HG02763 (cell line): ENCODE measurements around the gene KIAA0825.
"Not testable (repeated sequence)": the region's sequence is repeated elsewhere in the genome, so short reads cannot be mapped to it uniquely, and the experiment has no call there.

Experiments used
- ATAC-seq: cut with Tn5 transposase; IDR thresholded peaks from one replicate; pipeline ENCODE4 v1.9.1; 2021; ENCODE audit warnings: mild to moderate bottlenecking, moderate library complexity; ENCODE audit not compliant: unreplicated experiment

Gene KIAA0825

GRCh38 chr5:94197970-94198369, 420.4 kb downstream of the KIAA0825 start:
- no peak for ATAC-seq

- no peak for ATAC-seq
Measured at GRCh38 chr5:94196953-94197352, 421.5 kb downstream of the KIAA0825 start.

DNA sequence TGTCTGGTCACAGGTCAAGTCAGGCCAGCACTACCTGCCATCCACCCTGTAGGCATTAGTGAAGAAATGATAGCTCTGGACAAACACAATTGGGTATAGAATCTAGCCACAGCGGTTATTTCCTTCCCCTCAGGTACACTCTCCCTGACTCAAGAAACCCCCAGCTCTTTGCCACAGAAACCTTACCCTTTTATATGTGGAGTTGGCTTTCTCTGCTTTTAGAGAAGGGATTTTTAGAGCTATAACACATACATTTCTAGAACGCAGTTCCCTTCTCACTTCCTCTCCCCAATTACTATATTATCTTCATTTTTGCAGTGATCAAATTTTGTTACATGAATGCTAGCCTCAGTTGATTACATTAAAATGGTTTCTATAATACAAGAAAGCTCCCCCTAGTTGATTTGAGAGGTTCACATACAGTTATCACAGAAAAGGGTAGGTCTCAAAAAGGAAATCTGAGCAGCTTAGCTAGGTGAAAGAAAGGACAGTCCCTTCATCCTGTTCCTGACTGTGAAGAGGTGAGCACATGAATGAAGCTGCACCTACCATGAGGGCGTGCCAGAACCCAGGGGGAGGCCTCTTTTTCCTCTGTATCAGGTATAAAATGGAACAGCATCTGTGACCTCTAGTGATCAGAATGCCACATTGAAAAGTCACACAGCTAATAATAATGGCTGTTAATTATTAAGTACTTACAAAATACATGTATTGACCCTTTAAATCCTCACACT, 425.6 kb downstream of the KIAA0825 start:
- ATAC-seq, result no peak

DNA sequence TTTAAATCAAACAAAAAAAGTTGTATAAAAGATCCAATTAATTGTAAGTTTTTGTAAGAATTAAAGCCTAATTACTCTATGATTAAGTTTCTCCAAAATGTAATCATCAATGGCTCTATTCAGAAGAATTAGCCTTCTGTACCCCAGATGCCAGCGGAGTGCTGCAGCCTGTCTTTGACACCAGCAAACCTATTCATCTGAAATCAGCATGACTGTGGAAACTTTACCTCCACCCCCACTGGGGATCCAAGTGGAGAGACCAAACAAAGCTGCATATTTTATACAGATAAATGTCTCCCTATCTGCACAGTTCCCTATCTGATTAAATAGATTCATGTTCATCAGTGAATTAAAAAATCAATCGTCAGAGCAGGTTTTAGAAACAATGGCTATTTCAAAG, 426.8 kb downstream of the KIAA0825 start:
- ATAC-seq, result no peak

- ATAC-seq, result no peak
Measured at GRCh38 chr5:94188725-94189124, 429.7 kb downstream of the KIAA0825 start.

GRCh38 chr5:94184870-94185269, 433.5 kb downstream of the KIAA0825 start:
- ATAC-seq, result no peak

DNA sequence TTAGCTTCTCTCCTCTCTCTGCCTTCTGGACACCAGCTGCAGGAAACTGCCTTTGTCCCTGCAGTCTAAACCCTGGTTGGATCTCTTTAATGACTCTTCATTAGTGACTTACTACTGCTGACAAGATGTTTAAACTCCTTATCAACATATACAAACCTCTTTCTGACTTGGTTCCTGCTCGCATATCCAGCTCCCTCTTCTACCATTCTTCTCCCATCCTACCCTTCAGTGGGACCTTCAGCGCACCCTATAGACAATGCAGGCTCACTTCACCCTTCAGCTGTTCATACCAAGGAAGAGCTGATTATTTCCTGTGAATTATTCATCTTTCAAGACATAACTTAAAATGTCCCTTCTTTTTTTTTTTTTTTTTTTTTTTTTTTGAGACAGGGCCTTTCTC, 436.5 kb downstream of the KIAA0825 start:
- no peak for ATAC-seq

DNA sequence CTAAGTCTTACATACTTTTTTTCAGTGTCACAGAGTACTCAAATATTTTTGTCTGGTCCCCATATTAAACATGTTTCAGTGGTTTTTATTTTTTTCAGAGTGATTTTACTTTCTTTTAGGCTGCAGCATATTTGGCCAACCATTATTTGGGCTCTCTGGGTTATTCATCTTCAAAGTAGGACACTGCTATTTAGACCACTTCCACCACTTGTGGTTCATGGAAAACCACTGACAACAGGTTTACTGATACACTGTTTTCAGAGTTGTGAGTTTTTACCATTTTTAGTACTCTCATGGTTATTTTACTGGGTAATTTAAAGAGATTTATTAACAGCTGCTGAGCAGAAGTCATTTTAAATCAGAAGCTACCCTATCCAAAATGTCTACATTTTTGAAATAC, 437.6 kb downstream of the KIAA0825 start:
- no peak for ATAC-seq

GRCh38 chr5:94175912-94176311, 442.5 kb downstream of the KIAA0825 start:
- ATAC-seq, result no peak

GRCh38 chr5:94174748-94175411, 443.5 kb downstream of the KIAA0825 start:
- no peak for ATAC-seq

DNA sequence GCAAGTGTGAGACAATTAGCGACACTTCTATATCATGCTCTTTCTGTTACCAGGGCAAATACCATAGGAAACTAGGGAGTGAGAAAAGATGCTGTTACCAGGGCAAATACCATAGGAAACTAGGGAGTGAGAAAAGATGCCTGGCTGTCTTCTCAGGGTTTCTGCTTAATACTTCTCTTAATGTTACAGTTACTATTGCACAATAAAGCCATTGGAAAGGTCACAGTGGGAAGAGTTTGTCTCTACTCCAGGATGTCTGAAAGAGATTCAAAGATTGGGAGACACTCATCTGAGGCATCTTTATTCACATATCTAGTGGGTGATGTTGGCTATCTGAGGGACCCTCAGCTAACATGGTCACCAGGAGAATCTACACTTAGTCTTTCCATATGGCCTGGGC, 445.3 kb downstream of the KIAA0825 start:
- no peak for ATAC-seq

DNA sequence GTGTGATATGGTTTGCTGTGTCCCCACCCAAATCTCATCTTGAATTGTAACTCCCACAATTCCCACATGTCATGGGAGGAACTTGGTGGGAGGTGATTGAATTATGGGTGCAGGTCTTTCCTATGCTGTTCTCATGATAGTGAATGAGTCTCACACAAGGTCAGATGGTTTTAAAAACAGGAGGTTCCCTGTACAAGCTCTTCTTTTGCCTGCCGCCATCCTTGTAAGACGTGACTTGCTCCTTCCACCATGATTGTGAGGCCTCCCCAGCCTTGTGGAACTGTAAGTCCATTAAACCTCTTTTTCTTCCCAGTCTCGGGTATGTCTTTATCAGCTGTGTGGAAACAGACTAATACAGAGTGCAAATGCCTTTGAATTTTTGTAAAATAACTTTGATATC, 447.3 kb downstream of the KIAA0825 start:
- ATAC-seq, result not testable (repeated sequence)

- ATAC-seq, result peak; percentile 47
Measured at GRCh38 chr5:94170158-94170557, 448.2 kb downstream of the KIAA0825 start.

GRCh38 chr5:94168151-94168550, 450.3 kb downstream of the KIAA0825 start:
- ATAC-seq, result no peak

GRCh38 chr5:94161801-94162200, 456.6 kb downstream of the KIAA0825 start:
- no peak for ATAC-seq

DNA sequence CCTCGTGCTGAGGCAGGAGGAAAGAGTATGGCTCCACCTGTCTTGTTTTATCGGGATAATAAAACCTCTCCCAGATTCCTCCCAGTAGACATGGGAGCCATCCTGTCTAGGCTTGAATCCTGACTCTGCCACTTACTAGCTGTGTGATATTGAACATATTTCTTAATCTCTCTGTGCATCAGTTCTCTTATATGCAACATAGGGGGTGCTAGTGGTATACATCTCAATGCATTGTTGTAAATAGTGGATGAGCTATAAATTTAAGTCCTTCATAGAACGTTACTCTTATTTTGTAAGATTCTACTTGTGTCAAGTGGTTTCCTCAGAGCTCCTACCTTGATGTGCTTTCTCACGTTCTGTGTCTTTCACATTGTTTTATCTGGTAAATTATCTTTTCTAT, 459.3 kb downstream of the KIAA0825 start:
- no peak for ATAC-seq

- no peak for ATAC-seq
Measured at GRCh38 chr5:94157704-94158539, 460.5 kb downstream of the KIAA0825 start.

DNA sequence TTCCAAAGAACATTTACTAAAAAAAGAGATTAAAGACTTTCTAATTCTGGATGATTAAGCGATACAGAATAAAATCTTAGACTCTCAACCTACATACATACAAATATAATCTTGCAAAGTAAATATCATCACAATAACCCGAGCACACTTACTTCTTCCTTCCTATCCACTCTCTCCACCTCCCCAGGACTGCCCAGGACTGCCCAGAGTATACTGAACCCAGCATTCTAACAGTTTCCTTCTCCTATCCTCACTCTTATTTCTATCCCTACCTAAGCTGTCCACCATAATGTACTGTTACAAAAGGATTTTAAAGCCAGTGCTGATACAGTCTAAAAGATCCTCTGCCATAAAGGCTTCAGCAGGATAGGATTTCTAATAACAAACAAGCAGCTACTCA, 463.7 kb downstream of the KIAA0825 start:
- no peak for ATAC-seq

DNA sequence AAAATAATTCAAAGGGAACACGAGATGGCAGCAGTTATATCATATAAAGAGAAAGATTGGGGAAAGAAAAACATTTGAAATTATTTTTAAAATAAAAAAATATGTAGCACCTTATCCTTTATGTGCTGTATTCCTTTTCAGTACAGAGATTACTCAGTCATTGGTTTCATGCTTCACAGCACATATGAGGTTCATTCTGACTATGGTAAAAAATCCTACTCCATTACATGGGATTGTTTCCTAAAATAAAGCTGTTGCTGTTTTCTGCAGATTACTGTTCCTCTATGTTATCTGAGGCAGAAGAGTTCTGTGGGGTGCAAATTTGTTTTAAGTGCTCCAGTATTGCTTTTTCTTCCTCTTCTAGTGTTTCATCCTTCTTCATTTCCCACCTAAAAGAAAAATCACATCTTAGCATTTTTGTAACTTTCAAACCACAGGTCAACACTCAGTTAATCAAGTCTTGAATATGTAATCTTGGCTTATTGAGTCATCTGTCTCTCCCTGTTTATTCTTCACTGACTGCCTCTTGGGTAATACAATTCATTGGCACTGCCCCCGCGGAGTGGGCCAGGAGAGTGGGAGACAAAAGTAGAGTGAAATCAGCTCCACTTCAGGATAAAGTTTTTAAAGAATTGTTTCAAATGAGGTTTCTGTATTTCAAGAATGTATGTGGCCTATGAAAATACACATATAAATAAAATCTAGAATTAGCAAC, 464.5 kb downstream of the KIAA0825 start:
- ATAC-seq, result no peak

DNA sequence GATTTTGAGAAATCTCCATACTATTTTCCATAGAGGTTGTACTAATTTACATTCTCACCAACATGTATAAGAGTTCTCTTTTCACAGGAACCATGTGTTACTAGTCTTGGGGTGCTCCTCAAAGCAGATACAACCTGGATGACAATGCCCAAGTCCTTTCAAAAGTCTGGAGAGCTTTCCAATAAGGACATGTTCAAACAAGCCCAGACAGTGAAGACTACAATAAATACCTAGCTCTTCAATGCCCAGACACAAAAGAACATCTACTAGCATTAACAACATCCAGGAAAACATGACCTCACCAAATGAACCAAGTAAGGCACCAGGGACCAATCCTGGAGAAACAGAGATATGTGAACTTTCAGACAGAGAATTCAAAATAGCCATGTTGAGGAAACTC, 474.8 kb downstream of the KIAA0825 start:
- not testable (repeated sequence) for ATAC-seq

GRCh38 chr5:94140300-94140699, 478.1 kb downstream of the KIAA0825 start:
- no peak for ATAC-seq
